GM23338 (cell line): ENCODE measurements around the gene KRTAP10-12.

ENCODE experiments used
- CREB1 ChIP-seq: fragments of 250-450 bp; sonication (Bioruptor Pico); IDR thresholded peaks from 2 replicates; pipeline ENCODE4 v1.5.0; 2020; ENCODE audit warnings: low read depth, mild to moderate bottlenecking, moderate library complexity
- CTCF ChIP-seq, 2 experiments: fragments of 200-600 bp in 1 of 2; sonication (generic) in 1 of 2; conservative IDR thresholded peaks; 2 replicates each; pipeline versions ENCODE4 v1.5.1 to v1.6.1; 2016 to 2017; ENCODE audit warnings: antibody characterized with exemption in 2 of 2, low read depth in 2 of 2, mild to moderate bottlenecking in 2 of 2, moderate library complexity in 1 of 2
- ETS1 ChIP-seq: IDR thresholded peaks from 2 replicates; pipeline ENCODE4 v1.6.1; 2016; ENCODE audit warnings: antibody characterized with exemption
- EZH2 ChIP-seq: fragments of 200-600 bp; sonication (generic); IDR thresholded peaks from one replicate; pipeline ENCODE4 v1.8.0; 2017; ENCODE audit warnings: antibody characterized with exemption, mild to moderate bottlenecking, low read depth; ENCODE audit not compliant: unreplicated experiment
- EZH2phosphoT487 ChIP-seq: fragments of 200-600 bp; sonication (generic); IDR thresholded peaks from one replicate; pipeline ENCODE4 v1.8.1; 2018; ENCODE audit warnings: antibody characterized with exemption; ENCODE audit not compliant: unreplicated experiment
- JUNB ChIP-seq: IDR thresholded peaks from one replicate; pipeline ENCODE4 v1.6.1; 2016; ENCODE audit warnings: antibody characterized with exemption; ENCODE audit not compliant: unreplicated experiment
- NANOG ChIP-seq: IDR thresholded peaks from 2 replicates; pipeline ENCODE4 v1.6.1; 2016; ENCODE audit warnings: antibody characterized with exemption, borderline replicate concordance
- POLR2AphosphoS5 ChIP-seq: IDR thresholded peaks from 2 replicates; pipeline ENCODE4 v1.6.1; 2016; ENCODE audit warnings: antibody characterized with exemption, low read depth
- STAT1 ChIP-seq: IDR thresholded peaks from one replicate; pipeline ENCODE4 v1.6.1; 2016; ENCODE audit warnings: antibody characterized with exemption; ENCODE audit not compliant: unreplicated experiment
- ZNF114 ChIP-seq: fragments of 250-450 bp; sonication (Bioruptor Pico); IDR thresholded peaks from 2 replicates; pipeline ENCODE4 v1.5.0; 2020; ENCODE audit warnings: mild to moderate bottlenecking, moderate library complexity
- ZNF331 ChIP-seq: fragments of 250-450 bp; sonication (Bioruptor Pico); IDR thresholded peaks from 2 replicates; pipeline ENCODE4 v1.5.0; 2020; ENCODE audit warnings: low read depth, mild to moderate bottlenecking, moderate library complexity
- ZNF462 ChIP-seq: fragments of 250-450 bp; sonication (Bioruptor Pico); IDR thresholded peaks from 2 replicates; pipeline ENCODE4 v1.5.0; 2020; ENCODE audit warnings: mild to moderate bottlenecking, moderate library complexity
- TF ChIP-seq, protein P1 (sequence below): IDR thresholded peaks from one replicate; pipeline ENCODE4 v1.6.1; 2018; ENCODE audit warnings: antibody characterized with exemption; ENCODE audit not compliant: unreplicated experiment

- TF ChIP-seq CTCF (conservative IDR thresholded peaks at IDR 0.05; ENCODE audit: low read depth in 2 of 2) (no peak), POLR2AphosphoS5 (no peak), EZH2phosphoT487 (no peak), EZH2 (no peak), ETS1 (no peak), JUNB (no peak), STAT1 (no peak), CREB1 (CRISPR knock-in tag) (no peak), ZNF331 (CRISPR knock-in tag) (no peak), ZNF462 (CRISPR knock-in tag) (no peak), NANOG (no peak), ZNF114 (CRISPR knock-in tag) (no peak)
- TF ChIP-seq, protein P1, sequence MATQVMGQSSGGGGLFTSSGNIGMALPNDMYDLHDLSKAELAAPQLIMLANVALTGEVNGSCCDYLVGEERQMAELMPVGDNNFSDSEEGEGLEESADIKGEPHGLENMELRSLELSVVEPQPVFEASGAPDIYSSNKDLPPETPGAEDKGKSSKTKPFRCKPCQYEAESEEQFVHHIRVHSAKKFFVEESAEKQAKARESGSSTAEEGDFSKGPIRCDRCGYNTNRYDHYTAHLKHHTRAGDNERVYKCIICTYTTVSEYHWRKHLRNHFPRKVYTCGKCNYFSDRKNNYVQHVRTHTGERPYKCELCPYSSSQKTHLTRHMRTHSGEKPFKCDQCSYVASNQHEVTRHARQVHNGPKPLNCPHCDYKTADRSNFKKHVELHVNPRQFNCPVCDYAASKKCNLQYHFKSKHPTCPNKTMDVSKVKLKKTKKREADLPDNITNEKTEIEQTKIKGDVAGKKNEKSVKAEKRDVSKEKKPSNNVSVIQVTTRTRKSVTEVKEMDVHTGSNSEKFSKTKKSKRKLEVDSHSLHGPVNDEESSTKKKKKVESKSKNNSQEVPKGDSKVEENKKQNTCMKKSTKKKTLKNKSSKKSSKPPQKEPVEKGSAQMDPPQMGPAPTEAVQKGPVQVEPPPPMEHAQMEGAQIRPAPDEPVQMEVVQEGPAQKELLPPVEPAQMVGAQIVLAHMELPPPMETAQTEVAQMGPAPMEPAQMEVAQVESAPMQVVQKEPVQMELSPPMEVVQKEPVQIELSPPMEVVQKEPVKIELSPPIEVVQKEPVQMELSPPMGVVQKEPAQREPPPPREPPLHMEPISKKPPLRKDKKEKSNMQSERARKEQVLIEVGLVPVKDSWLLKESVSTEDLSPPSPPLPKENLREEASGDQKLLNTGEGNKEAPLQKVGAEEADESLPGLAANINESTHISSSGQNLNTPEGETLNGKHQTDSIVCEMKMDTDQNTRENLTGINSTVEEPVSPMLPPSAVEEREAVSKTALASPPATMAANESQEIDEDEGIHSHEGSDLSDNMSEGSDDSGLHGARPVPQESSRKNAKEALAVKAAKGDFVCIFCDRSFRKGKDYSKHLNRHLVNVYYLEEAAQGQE: no peak
Measured at GRCh38 chr21:44656868-44657267, 40.1 kb upstream of the KRTAP10-12 start.
